Endodermal cell (in vitro differentiated cells): ENCODE results near the gene EML4. TPM values are rescaled to one million over a fixed set of nuclear protein-coding genes. Genes with fewer than 3 reads are reported as not detected.
"Not testable (repeated sequence)": the region's sequence is repeated elsewhere in the genome, so short reads cannot be mapped to it uniquely, and the experiment has no call there.

Experiments used
- DNase-seq: peaks from one replicate; pipeline ENCODE4 v3.0.0-alpha.2; 2017
- H3K27ac ChIP-seq: 2 replicates; pipeline ENCODE4 v1.5.1; 2013; ENCODE audit warnings: mild to moderate bottlenecking, low read depth, low read length, moderate library complexity
- H3K27me3 ChIP-seq: 2 replicates; pipeline ENCODE4 v1.6.1; 2013; ENCODE audit warnings: mild to moderate bottlenecking, low read length, moderate library complexity; ENCODE audit not compliant: insufficient read depth, control insufficient read depth, poor library complexity, severe bottlenecking
- H3K36me3 ChIP-seq: 2 replicates; pipeline ENCODE4 v1.7.0; 2013; ENCODE audit warnings: mild to moderate bottlenecking, low read length, moderate library complexity; ENCODE audit not compliant: control insufficient read depth, insufficient read depth
- H3K4me1 ChIP-seq: one replicate; pipeline ENCODE4 v1.7.0; 2013; ENCODE audit warnings: low read length; ENCODE audit not compliant: control insufficient read depth, insufficient read depth
- H3K4me3 ChIP-seq: 2 replicates; pipeline ENCODE4 v1.5.1; 2013; ENCODE audit warnings: mild to moderate bottlenecking, low read length, moderate library complexity
- H3K9ac ChIP-seq: 2 replicates; pipeline ENCODE4 v1.6.1; 2013; ENCODE audit warnings: mild to moderate bottlenecking, low read length, moderate library complexity; ENCODE audit not compliant: poor library complexity, severe bottlenecking; ENCODE audit errors: extremely low read depth
- H3K9me3 ChIP-seq: 2 replicates; pipeline ENCODE4 v1.6.1; 2013; ENCODE audit warnings: mild to moderate bottlenecking, low read length, moderate library complexity; ENCODE audit not compliant: control insufficient read depth
- H3K27ac Mint-ChIP-seq: 2 replicates; pipeline ENCODE4 v1.8.0; 2020; ENCODE audit warnings: mixed read lengths
- H3K27me3 Mint-ChIP-seq: 2 replicates; pipeline ENCODE4 v1.8.0; 2021; ENCODE audit warnings: mild to moderate bottlenecking, mixed read lengths; ENCODE audit not compliant: insufficient read depth
- H3K36me3 Mint-ChIP-seq: 2 replicates; pipeline ENCODE4 v1.8.0; 2020; ENCODE audit warnings: low read depth, mixed read lengths
- H3K4me1 Mint-ChIP-seq: 2 replicates; pipeline ENCODE4 v1.8.0; 2020; ENCODE audit warnings: mixed read lengths
- H3K4me3 Mint-ChIP-seq: 2 replicates; pipeline ENCODE4 v1.8.0; 2020; ENCODE audit warnings: mild to moderate bottlenecking, moderate library complexity, mixed read lengths
- H3K9me3 Mint-ChIP-seq: 2 replicates; pipeline ENCODE4 v1.8.0; 2020; ENCODE audit warnings: mild to moderate bottlenecking, mixed read lengths
- CTCF ChIP-seq: fragments of 200-600 bp; sonication (generic); conservative IDR thresholded peaks from 2 replicates; pipeline ENCODE4 v1.5.0; 2021; ENCODE audit warnings: antibody characterized with exemption, mild to moderate bottlenecking
- WGBS, 2 experiments: methylation state at CpG; one replicate each; pipeline versions ENCODE4 v1.1.5 to v1.1.7; 2013; ENCODE audit warnings: missing lambda C conversion rate in 2 of 2, mixed read lengths in 1 of 2; ENCODE audit not compliant: insufficient coverage in 1 of 2, insufficient read length in 1 of 2; 5-methylcytosine and 5-hydroxymethylcytosine counted together
- total RNA-seq, 2 donors: library from RNA; stranded (reverse); fragmentation: NEBNext Ultra II Directional in 1 of 2; extraction: Animal tissue kit (Norgen Biotek cat#: 25700) in 1 of 2; gene quantifications; 2 replicates in 1 of 2; 3 replicates in 1 of 2; pipeline ENCODE4 v1.2.1, GENCODE V29; 2021

The EML4 gene
- total RNA-seq, 2 donors from 2014 or later: 84.6 to 90.9 TPM

DNA sequence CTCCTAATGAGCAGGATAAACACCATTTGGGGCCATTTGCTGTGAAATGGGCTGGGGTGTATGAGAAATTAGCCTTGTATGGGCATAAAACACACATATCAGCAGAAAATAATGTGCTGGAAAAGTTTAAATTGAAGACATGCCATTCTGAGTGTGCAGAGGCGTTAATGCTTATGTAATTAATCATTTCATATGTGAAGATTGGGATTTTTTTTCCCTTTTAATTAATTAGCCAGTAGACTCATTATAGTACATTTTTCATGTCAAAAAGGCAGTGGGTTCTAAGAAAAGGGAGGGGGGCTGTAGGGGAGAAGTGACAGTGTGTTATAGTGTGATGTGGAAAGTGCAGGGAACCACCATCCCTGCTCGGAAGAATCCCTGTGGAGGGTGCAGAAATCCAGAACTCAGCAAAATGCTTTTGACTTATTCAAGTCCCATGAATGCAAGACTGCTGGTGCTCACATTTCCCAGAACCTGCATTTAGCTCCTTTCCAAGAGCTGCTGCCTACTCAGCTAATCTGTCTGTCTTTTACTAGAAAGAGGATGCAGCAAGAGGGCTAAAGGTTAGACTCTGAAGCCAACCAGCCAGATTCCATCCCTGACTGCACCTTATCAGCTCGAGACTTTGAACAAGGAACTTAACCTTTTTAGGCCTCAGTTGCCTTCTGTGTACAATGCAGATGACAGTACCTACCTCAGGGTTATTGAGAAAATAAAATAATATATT is 203.5 kb downstream of the EML4 start:
- 60 to 66% methylated on average over 2 to 3 of the region's 3 CpGs for WGBS, 2 experiments
- Mint-ChIP-seq H3K4me3 (no peak overlapping the region), H3K27ac (no peak overlapping the region), H3K9me3 (no peaks in the 10 kb centered on the region), H3K4me1 (peaks cover 15% of the 10 kb centered on the region), H3K36me3 (no peaks in the 10 kb centered on the region), H3K27me3 (no peaks in the 10 kb centered on the region)
- no peak for TF ChIP-seq CTCF
- no peaks in the 10 kb centered on the region for H3K9me3 ChIP-seq
- no peak overlapping the region for H3K27ac ChIP-seq
- DNase-seq: peak; percentile 11
- H3K36me3 ChIP-seq: no peaks in the 10 kb centered on the region
- peaks cover 10% of the 10 kb centered on the region for H3K4me1 ChIP-seq
- no peak overlapping the region for H3K9ac ChIP-seq
- H3K4me3 ChIP-seq: no peak overlapping the region
- no peaks in the 10 kb centered on the region for H3K27me3 ChIP-seq

DNA sequence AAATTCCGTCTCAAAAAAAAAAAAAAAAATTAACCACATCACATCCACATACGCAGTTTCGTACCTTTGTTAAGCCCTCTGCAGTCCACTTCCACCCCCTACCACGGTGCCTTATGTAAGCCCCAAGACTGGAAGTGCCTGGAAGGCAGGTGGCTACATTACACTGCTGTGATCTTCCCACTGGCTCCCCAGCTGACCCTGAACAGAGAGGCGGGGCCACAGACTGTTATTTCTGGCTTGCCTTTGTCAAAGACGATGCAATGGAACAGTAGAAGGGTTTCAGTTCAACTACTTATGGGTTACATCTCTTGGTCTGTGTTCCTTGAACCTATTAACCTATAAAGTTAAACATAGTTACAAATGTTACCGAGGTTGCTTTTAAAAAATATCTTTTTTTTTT is 207.6 kb downstream of the EML4 start:
- H3K27me3 ChIP-seq: no peaks in the 10 kb centered on the region
- 92 to 100% methylated on average over 1 to 6 of the region's 7 CpGs for WGBS, 2 experiments
- H3K9ac ChIP-seq: no peak overlapping the region
- no peaks in the 10 kb centered on the region for H3K9me3 ChIP-seq
- Mint-ChIP-seq H3K9me3 (no peaks in the 10 kb centered on the region), H3K27me3 (no peaks in the 10 kb centered on the region), H3K4me3 (no peak overlapping the region), H3K36me3 (no peaks in the 10 kb centered on the region), H3K4me1 (peaks cover 2% of the 10 kb centered on the region), H3K27ac (no peak overlapping the region)
- no peak for TF ChIP-seq CTCF
- no peaks in the 10 kb centered on the region for H3K36me3 ChIP-seq
- no peak for DNase-seq
- no peak overlapping the region for H3K4me3 ChIP-seq
- no peak overlapping the region for H3K27ac ChIP-seq
- no peaks in the 10 kb centered on the region for H3K4me1 ChIP-seq

DNA sequence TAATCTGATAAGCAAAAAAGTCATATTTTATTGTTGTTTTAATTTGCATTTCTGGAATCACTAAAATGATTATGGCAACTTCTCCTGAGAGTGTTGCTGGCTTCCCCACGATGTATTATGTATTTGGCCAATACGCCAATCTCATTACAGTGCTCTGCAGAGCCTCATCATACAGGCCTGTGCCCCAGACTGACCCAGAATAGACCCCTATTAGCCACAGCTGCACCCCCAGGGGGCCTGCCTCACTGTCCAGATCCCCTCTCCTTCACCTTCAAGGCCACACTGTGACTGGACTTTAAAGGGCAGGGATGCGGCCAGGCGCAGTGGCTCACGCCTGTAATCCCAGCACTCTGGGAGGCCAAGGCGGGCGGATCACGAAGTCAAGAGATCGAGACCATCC is 209.3 kb downstream of the EML4 start:
- H3K4me3 Mint-ChIP-seq: no peak overlapping the region
- WGBS, 2 experiments: 99 to 100% methylated on average over 2 to 6 of the region's 9 CpGs
- no peaks in the 10 kb centered on the region for H3K36me3 Mint-ChIP-seq
- Histone ChIP-seq H3K36me3 (no peaks in the 10 kb centered on the region), H3K27me3 (no peaks in the 10 kb centered on the region), H3K4me1 (no peaks in the 10 kb centered on the region), H3K9ac (no peak overlapping the region), H3K4me3 (no peak overlapping the region), H3K27ac (no peak overlapping the region), H3K9me3 (no peaks in the 10 kb centered on the region)
- TF ChIP-seq CTCF: no peak
- no peak overlapping the region for H3K27ac Mint-ChIP-seq
- H3K4me1 Mint-ChIP-seq: peaks cover 4% of the 10 kb centered on the region
- no peaks in the 10 kb centered on the region for H3K9me3 Mint-ChIP-seq
- peak; percentile 1 for DNase-seq
- no peaks in the 10 kb centered on the region for H3K27me3 Mint-ChIP-seq

DNA sequence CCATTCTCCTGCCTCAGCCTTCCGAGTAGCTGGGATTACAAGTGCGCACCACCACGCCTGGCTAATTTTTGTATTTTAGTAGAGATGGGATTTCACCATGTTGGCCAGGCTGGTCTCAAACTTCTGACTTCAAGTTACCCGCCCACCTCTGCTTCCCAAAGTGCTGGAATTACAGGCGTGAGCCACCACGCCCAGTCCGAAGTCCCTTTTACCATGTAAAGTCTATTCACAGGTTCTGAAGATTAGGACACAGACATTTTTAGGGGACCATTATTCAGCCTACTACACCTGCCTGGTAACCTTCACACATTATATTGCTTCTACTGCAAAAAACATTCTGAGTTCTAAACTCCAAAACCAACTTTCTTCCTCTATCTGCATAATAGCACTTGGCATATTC is 210.9 kb downstream of the EML4 start:
- H3K4me3 ChIP-seq, H3K9me3 Mint-ChIP-seq, H3K4me3 Mint-ChIP-seq, DNase-seq, H3K9ac ChIP-seq, H3K36me3 Mint-ChIP-seq, H3K4me1 ChIP-seq, H3K4me1 Mint-ChIP-seq, H3K27me3 Mint-ChIP-seq, H3K27ac ChIP-seq, H3K36me3 ChIP-seq, H3K9me3 ChIP-seq, H3K27me3 ChIP-seq, H3K27ac Mint-ChIP-seq: not testable (repeated sequence)
- 91 to 96% methylated on average over 4 to 6 of the region's 7 CpGs for WGBS, 2 experiments
